Activated CD8-positive, alpha-beta memory T cell treated with anti-CD3 and anti-CD28 coated beads for 48 hours (primary cell): ENCODE measurements around the gene GALNS.
"Not testable (repeated sequence)": the region's sequence is repeated elsewhere in the genome, so short reads cannot be mapped to it uniquely, and the experiment has no call there.

ENCODE experiments used
- DNase-seq, 3 experiments: peaks; one replicate each; pipeline ENCODE4 v3.0.0-alpha.2; 2020; ENCODE audit warnings: low read depth in 2 of 3, low spot score in 2 of 3

GALNS gene

DNA sequence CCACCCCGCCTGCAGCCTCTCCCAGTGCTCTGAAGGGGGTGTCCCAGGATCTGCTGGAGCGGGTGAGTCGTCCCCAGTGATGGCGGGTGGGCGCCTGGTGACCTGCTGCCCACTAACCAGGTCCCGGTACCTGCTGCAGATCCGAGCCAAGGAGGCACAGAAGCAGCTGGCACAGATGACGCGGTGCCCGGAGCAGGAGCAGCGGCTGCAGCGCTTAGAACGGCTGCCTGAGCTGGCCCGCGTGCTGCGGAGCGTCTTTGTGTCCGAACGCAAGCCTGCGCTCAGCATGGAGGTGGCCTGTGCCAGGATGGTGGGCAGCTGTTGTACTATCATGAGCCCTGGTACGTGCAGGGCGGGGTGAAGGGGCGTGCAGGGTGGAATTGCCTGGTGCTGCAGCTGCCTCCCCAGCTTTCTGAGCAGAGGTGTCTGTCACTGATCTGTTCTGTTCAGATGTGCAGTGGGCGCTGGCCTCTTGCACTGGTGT lies 49.6 kb downstream of the GALNS start:
- no peak for DNase-seq

GRCh38 chr16:88806491-88807111 lies 50.1 kb downstream of the GALNS start:
- no peak for DNase-seq

- DNase-seq, result no peak
Measured at GRCh38 chr16:88805887-88806393, 50.8 kb downstream of the GALNS start.

DNA sequence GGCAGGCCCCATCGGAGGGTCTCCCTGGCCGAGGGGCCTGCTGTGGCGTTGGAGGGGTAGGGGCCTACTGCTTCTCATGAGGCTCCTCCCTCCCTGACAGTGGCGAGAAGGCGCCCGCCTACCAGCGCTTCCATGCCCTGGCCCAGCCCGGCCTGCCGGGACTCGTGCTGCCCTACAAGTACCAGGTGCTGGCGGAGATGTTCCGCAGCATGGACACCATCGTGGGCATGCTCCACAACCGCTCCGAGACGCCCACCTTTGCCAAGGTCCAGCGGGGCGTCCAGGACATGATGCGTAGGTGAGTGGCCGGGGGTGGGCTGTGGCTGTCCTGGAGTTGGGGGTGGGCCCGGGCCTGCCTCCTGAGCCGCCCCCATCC lies 51.4 kb downstream of the GALNS start:
- DNase-seq, result no peak

GRCh38 chr16:88804552-88805339 lies 52.0 kb downstream of the GALNS start:
- no peak for DNase-seq

GRCh38 chr16:88804173-88804551 lies 52.6 kb downstream of the GALNS start:
- DNase-seq, result no peak

DNA sequence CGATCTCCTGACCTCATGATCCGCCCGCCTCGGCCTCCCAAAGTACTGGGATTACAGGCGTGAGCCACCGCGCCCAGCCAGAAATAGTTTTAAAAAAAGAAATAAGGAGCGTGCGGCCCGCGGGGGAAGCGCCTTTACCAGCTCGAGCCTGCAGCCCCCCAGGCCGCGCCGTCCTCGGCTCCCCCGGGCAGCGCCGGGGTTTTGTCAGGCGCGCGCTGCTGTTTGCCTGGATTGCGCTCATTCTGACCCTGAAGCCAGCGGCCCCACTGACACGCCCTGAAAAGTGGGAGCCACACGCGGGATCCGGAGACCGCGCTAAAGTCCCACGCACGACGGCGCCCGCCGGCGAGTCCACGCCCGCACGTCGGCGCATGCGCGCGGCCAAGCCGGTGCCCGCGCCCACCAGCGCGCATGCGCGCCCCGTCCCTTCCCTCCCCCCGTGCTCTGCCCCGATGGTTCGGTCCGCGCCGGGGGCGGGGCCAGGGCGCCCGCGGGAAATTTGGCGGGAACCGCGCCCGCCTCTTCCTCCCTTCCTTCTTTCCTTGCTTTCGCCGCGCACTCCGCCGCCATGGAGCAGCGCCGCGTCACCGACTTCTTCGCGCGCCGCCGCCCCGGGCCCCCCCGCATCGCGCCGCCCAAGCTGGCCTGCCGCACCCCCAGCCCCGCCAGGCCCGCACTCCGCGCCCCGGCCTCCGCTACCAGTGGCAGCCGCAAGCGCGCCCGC lies 53.3 kb downstream of the GALNS start, which contains the start of gene CDT1:
Gene CDT1, plus strand, starts transcription at position 526 of the 724 bp plus-strand sequence. Its CDS starts 43 bp downstream, at position 569.
- peak in 2 of 3 experiments; percentile 83 to 88 for DNase-seq

- no peak for DNase-seq
Measured at GRCh38 chr16:88800277-88800592, 56.5 kb downstream of the GALNS start.

- DNase-seq, result no peak
Measured at GRCh38 chr16:88799569-88800276, 57.0 kb downstream of the GALNS start.

- DNase-seq, result no peak
Measured at GRCh38 chr16:88798772-88799455, 57.8 kb downstream of the GALNS start.

GRCh38 chr16:88798073-88798472 lies 58.7 kb downstream of the GALNS start:
- no peak for DNase-seq

GRCh38 chr16:88796278-88796677 lies 60.5 kb downstream of the GALNS start:
- no peak for DNase-seq

DNA sequence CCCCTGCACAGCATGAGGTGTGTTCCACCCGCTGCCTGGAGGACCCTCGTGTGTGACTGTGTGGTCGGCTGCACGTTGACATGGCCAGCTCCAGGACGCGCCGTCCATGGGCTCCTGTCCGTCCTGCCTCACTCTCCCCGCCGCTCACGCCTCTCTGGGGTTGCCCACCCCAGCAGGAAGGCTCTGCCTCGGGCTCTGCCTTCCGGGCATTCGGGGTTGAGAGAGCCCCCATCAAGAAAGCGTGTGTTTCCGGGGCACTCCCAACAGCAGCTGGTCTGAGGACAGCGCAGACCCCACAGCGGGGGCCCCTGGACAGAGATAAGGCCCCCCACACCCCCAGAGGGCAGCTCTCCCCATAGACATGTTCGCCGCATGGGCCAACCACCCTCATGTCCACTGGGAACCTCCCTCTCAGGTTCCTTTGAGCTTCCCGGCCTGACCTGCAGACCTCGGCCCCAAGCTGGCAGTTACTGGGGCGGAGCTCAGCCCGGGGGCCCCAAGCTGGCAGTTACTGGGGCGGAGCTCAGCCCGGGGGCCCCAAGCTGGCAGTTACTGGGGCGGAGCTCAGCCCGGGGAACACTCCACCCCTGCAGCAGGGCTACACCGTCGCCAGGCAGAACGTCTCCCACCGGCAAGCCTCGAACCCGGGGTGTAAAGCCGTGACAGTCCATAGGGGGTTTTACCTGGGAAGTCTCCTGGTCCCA lies 63.3 kb downstream of the GALNS start:
- DNase-seq, result no peak

- DNase-seq, result no peak
Measured at GRCh38 chr16:88792668-88793250, 64.0 kb downstream of the GALNS start.

DNA sequence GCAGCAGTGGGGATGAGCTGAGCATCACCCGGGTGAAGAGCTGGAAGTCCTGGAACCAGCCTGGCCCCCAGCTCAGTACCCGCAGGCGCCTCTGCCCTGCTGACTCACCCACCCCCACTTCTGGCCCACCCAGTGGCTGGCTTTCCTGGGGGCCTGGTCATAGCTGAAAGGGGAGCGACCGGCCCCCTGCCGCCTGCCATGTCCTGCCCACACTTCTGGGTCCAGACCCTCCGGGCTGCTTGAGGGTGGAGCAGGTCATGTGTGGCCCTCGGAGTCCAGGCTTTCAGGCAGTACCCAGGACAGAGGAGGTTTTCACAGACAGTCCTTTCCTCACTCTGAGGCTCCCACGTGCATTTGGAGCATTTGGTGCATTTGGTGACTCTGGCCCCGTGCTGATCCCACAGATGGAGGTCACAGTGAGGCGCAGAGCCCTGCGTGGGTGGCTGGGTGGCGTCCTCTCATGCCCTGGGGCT lies 64.6 kb downstream of the GALNS start:
- no peak for DNase-seq

DNA sequence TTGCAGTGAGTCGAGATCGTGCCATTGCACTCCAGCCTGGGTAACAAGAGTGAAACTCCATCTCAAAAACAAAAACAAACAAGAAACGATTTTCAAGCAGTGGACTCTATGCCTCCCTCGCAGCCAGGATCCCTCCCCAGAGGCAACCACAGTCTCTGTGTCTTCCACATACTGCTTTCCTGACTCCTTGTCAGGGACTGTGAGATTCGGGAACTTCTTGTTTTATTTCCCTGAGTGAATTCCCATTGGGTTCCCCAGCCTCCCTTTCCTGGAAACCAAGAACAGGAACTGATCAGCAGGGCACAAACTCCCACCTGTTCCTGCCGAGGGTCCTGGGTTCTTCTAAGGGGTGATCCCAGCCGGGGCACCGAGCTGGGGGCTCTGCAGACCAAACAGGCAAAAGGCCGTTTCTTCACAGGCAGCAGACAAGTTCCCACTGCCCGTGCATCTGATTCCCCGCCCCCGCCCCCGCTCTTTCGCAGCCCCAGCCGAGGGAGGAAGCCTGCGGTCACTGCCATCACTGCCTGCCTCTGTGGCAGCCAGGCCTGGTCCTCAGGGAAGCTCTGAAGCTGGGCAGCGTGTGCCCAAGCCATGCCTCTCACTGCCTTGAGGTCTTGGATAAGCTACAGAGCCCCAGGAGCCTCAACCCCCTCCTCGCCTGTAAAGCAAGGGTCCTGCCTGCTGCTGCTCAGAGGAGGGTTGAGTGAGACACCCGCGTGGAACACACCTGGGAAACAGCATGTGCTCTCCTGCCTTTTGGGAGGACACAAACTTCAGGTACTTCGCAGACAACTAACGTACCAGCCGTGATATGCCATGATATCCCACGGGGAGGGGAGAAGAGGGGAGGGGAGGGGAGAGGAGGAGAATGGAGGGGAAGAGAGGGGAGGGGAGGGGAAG lies 66.2 kb downstream of the GALNS start:
- DNase-seq, result no peak

- DNase-seq, result no peak
Measured at GRCh38 chr16:88789594-88789993, 67.2 kb downstream of the GALNS start.

DNA sequence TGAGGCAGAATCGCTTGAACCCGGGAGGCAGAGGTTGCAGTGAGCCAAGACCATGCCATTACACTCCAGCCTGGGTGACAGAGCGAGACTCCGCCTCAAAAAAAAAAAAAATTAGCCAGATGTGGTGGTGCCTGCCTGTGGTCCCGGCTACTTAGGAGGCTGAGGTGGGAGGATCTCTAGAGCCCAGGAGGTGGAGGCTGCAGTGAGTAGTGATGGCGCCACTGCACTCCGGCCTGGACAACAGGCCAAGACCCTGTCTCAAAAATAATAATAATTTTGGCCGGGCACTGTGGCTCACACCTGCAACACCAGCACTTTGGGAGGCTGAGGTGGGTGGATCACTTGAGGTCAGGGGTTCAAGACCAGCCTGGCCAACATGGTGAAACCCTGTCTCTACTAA lies 68.0 kb downstream of the GALNS start:
- DNase-seq, result not testable (repeated sequence)
